ACC112 (cell line): Measurements from ENCODE around the gene PSD.
"Not testable (repeated sequence)": the region's sequence is repeated elsewhere in the genome, so short reads cannot be mapped to it uniquely, and the experiment has no call there.

Source experiments
- H2AFZ ChIP-seq: fragments of 200-600 bp; sonication (generic); one replicate; pipeline ENCODE4 v1.6.0; 2017; ENCODE audit warnings: antibody characterized with exemption, low read length; ENCODE audit not compliant: unreplicated experiment
- H3K27ac ChIP-seq: fragments of 200-600 bp; sonication (generic); 2 replicates; pipeline ENCODE4 v1.5.1; 2014; ENCODE audit warnings: low read depth, mild to moderate bottlenecking, antibody characterized with exemption, low read length, moderate library complexity
- H3K27me3 ChIP-seq: fragments of 200-600 bp; sonication (generic); 2 replicates; pipeline ENCODE4 v1.6.1; 2014; ENCODE audit warnings: mild to moderate bottlenecking, antibody characterized with exemption, low read length, moderate library complexity, mixed read lengths; ENCODE audit not compliant: insufficient read depth
- H3K36me3 ChIP-seq: fragments of 200-600 bp; sonication (generic); 2 replicates; pipeline ENCODE4 v1.6.1; 2016; ENCODE audit warnings: mild to moderate bottlenecking, antibody characterized with exemption, low read length, moderate library complexity, mixed read lengths; ENCODE audit not compliant: insufficient read depth
- H3K4me1 ChIP-seq: fragments of 200-600 bp; sonication (generic); one replicate; pipeline ENCODE4 v1.6.1; 2016; ENCODE audit warnings: low read length, mixed read lengths; ENCODE audit not compliant: insufficient read depth, unreplicated experiment, control insufficient read depth
- H3K4me3 ChIP-seq: fragments of 200-600 bp; sonication (generic); 2 replicates; pipeline ENCODE4 v1.5.1; 2014; ENCODE audit warnings: mild to moderate bottlenecking, low read depth, low read length
- H3K79me2 ChIP-seq: fragments of 200-600 bp; sonication (generic); one replicate; pipeline ENCODE4 v1.6.0; 2016; ENCODE audit warnings: low read length; ENCODE audit not compliant: control insufficient read depth, unreplicated experiment, insufficient read depth

Gene PSD

GRCh38 chr10:102455893-102456471 lies 37.4 kb upstream of the PSD start:
- Histone ChIP-seq H3K4me1 (peaks cover 44% of the 10 kb centered on the region), H3K79me2 (peaks cover 2% of the 10 kb centered on the region), H3K36me3 (no peaks in the 10 kb centered on the region), H3K4me3 (no peak overlapping the region), H2AFZ (peak overlapping the region; percentile 62), H3K27ac (peak overlapping the region; percentile 65), H3K27me3 (no peaks in the 10 kb centered on the region)

GRCh38 chr10:102454662-102455487 lies 36.3 kb upstream of the PSD start:
- not testable (repeated sequence) for H3K36me3 ChIP-seq, H2AFZ ChIP-seq, H3K79me2 ChIP-seq, H3K4me3 ChIP-seq, H3K27me3 ChIP-seq
- Histone ChIP-seq H3K4me1 (peaks cover 44% of the 10 kb centered on the region), H3K27ac (peak overlapping the region; percentile 70)

GRCh38 chr10:102453502-102453901 lies 34.9 kb upstream of the PSD start:
- 0 out of 2 replicates have a peak overlapping the region, but pooled peaks have one; percentile 13 for H3K4me3 ChIP-seq
- H2AFZ ChIP-seq, result no peak overlapping the region
- peaks cover 44% of the 10 kb centered on the region for H3K4me1 ChIP-seq
- H3K36me3 ChIP-seq, result no peaks in the 10 kb centered on the region
- H3K79me2 ChIP-seq, result peaks cover 2% of the 10 kb centered on the region
- H3K27me3 ChIP-seq, result no peaks in the 10 kb centered on the region
- H3K27ac ChIP-seq, result peak overlapping the region; percentile 70

GRCh38 chr10:102452672-102453340 lies 34.2 kb upstream of the PSD start:
- H3K27me3 ChIP-seq, result no peaks in the 10 kb centered on the region
- no peaks in the 10 kb centered on the region for H3K36me3 ChIP-seq
- peaks cover 44% of the 10 kb centered on the region for H3K4me1 ChIP-seq
- peak overlapping the region; percentile 70 for H3K27ac ChIP-seq
- 0 out of 2 replicates have a peak overlapping the region, but pooled peaks have one; percentile 9 for H3K4me3 ChIP-seq
- peaks cover 2% of the 10 kb centered on the region for H3K79me2 ChIP-seq
- H2AFZ ChIP-seq, result no peak overlapping the region

- Histone ChIP-seq H3K27me3 (no peaks in the 10 kb centered on the region), H3K27ac (peak within 1 kb of the TSS; percentile 70; the same call in 1 of the 2 replicates), H3K36me3 (no peaks in the 10 kb centered on the region), H3K79me2 (peaks cover 2% of the 10 kb centered on the region), H2AFZ (peak within 1 kb of the TSS; percentile 93), H3K4me1 (peaks cover 42% of the 10 kb centered on the region), H3K4me3 (peak within 1 kb of the TSS; percentile 99)
Observed at GRCh38 chr10:102451105-102451969, 32.8 kb upstream of the PSD start, which contains the start of gene C10orf95. C10orf95 (minus strand) TSS chr10:102451543; CDS start chr10:102451093, 450 bp downstream.

- peaks cover 34% of the 10 kb centered on the region for H3K4me1 ChIP-seq
- peak overlapping the region; percentile 99 for H3K4me3 ChIP-seq
- H3K27ac ChIP-seq, result no peak overlapping the region
- peak overlapping the region; percentile 93 for H2AFZ ChIP-seq
- H3K36me3 ChIP-seq, result no peaks in the 10 kb centered on the region
- no peaks in the 10 kb centered on the region for H3K27me3 ChIP-seq
- peaks cover 2% of the 10 kb centered on the region for H3K79me2 ChIP-seq
Observed at GRCh38 chr10:102450374-102451104, 32.0 kb upstream of the PSD start.

- peak overlapping the region; percentile 99 for H3K4me3 ChIP-seq
- H2AFZ ChIP-seq, result peak overlapping the region; percentile 93
- peaks cover 30% of the 10 kb centered on the region for H3K4me1 ChIP-seq
- H3K27ac ChIP-seq, result no peak overlapping the region
- H3K79me2 ChIP-seq, result peaks cover 2% of the 10 kb centered on the region
- no peaks in the 10 kb centered on the region for H3K27me3 ChIP-seq
- no peaks in the 10 kb centered on the region for H3K36me3 ChIP-seq
Observed at GRCh38 chr10:102450124-102450373, 31.5 kb upstream of the PSD start.

- Histone ChIP-seq H3K27ac (no peak overlapping the region), H2AFZ (peak overlapping the region; percentile 93), H3K4me3 (peak overlapping the region; percentile 99), H3K79me2 (peaks cover 2% of the 10 kb centered on the region), H3K27me3 (no peaks in the 10 kb centered on the region), H3K4me1 (peaks cover 29% of the 10 kb centered on the region), H3K36me3 (no peaks in the 10 kb centered on the region)
Observed at GRCh38 chr10:102449321-102450123, 30.9 kb upstream of the PSD start.

GRCh38 chr10:102444851-102445250 lies 26.3 kb upstream of the PSD start:
- peaks cover 5% of the 10 kb centered on the region for H3K4me1 ChIP-seq
- no peaks in the 10 kb centered on the region for H3K36me3 ChIP-seq

More at GRCh38 chr10:102444851-102445250, 26.3 kb upstream of the PSD start:
- no peaks in the 10 kb centered on the region for H3K27me3 ChIP-seq
- no peak overlapping the region for H2AFZ ChIP-seq
- H3K79me2 ChIP-seq, result no peaks in the 10 kb centered on the region
- no peak overlapping the region for H3K27ac ChIP-seq
- H3K4me3 ChIP-seq, result no peak overlapping the region
